Fibroblast of skin of back (primary cell): ENCODE data around the gene HPS3. TPM values are rescaled to one million over a fixed set of nuclear protein-coding genes. Genes with fewer than 3 reads are reported as not detected.
"Not testable (repeated sequence)": the region's sequence is repeated elsewhere in the genome, so short reads cannot be mapped to it uniquely, and the experiment has no call there.

Experiments
- DNase-seq: peaks from one replicate; pipeline ENCODE4 v3.0.0-alpha.2; 2013
- polyA plus RNA-seq, 2 experiments: library from polyadenylated mRNA; unstranded; fragments of 120-200 nt; gene quantifications; one replicate each; pipeline ENCODE4 v1.2.1, GENCODE V29; 2013; ENCODE audit not compliant: insufficient read length in 2 of 2

The HPS3 gene, protein sequence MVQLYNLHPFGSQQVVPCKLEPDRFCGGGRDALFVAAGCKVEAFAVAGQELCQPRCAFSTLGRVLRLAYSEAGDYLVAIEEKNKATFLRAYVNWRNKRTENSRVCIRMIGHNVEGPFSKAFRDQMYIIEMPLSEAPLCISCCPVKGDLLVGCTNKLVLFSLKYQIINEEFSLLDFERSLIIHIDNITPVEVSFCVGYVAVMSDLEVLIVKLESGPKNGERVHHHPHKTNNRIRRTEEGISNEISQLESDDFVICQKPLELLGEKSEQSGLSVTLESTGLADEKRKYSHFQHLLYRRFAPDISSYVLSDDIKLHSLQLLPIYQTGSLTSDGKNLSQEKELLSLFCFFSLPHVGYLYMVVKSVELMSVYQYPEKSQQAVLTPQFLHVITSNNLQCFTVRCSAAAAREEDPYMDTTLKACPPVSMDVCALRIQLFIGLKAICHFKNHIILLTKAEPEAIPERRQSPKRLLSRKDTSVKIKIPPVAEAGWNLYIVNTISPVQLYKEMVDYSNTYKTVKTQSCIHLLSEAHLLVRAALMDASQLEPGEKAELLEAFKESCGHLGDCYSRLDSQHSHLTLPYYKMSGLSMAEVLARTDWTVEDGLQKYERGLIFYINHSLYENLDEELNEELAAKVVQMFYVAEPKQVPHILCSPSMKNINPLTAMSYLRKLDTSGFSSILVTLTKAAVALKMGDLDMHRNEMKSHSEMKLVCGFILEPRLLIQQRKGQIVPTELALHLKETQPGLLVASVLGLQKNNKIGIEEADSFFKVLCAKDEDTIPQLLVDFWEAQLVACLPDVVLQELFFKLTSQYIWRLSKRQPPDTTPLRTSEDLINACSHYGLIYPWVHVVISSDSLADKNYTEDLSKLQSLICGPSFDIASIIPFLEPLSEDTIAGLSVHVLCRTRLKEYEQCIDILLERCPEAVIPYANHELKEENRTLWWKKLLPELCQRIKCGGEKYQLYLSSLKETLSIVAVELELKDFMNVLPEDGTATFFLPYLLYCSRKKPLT
- polyA plus RNA-seq (2013, experiment 1 of 2; ENCODE audit: insufficient read length): 19.5 TPM
- 15.2 TPM for polyA plus RNA-seq (2013, experiment 2 of 2; ENCODE audit: insufficient read length)

DNA sequence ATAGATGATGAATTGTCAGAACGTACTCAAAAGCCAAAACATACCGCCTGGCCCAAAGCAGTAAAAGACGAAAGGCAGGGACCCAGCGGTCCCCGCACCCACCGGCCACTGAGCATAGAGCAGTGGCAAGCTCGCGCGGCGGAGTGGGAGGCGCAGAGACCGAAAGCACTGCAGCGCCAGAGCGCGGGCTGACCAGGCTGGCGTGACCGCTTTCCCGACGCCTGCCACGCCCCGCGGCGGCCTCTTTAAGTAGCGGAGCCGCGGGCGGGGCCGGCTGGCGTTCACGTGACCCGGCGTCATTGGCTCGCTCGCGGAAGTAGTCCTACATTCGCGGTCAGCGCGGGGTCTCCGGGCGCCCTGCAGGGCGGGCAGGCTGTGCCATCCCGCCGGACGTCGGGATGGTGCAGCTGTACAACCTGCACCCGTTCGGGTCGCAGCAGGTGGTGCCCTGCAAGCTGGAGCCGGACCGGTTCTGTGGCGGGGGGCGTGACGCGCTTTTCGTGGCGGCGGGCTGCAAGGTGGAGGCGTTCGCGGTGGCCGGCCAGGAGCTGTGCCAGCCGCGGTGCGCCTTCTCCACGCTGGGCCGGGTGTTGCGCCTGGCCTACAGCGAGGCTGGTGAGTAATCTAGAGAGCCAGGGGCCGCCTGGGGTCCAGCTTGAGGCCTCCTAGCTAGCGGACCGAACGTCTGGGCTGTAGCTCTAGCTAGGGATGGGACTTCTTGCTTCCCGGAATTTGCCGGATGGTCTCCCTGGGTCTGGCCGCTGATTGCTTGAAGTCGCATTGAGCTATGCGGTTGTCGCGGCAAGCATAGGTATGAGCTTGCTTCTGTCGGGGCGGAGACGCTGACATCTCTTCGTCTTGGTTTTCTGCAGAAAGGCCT is at the start of gene HPS3:
HPS3 (plus strand) TSS at position 313 of the 880 bp plus-strand sequence; CDS start at position 399, 86 bp downstream.
- peak; percentile 87 for DNase-seq

DNA sequence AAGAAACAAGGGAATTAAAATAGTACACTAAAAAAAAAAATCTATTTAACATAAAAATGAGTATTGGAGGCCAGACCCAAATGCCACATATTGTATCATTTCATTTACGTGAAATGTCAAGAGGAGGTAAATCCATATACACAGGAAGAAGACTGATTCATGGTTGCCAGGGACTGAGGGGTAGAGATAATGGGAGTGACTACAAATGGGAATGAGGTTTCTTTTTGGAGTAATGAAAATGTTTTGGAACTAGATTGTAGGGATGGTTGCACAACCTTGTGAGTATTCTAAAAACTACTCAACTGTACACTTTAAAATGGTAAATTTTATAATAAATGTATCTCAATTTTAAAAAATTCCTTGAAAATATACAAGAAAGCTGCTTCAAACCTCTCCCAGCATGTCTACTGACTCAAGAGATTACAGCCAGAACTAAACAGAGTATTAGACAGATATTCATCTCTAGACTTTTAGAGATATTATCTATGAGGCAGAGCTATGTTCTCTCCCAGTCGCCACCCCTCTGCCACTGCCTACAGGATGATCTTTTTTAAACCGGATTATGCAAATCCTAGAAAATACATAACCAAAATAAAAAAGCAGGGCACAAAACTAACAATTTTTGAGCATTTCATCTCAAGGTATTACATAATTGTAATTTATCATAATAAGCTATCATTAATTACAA is 49.3 kb upstream of the HPS3 start:
- DNase-seq: peak; percentile 11

DNA sequence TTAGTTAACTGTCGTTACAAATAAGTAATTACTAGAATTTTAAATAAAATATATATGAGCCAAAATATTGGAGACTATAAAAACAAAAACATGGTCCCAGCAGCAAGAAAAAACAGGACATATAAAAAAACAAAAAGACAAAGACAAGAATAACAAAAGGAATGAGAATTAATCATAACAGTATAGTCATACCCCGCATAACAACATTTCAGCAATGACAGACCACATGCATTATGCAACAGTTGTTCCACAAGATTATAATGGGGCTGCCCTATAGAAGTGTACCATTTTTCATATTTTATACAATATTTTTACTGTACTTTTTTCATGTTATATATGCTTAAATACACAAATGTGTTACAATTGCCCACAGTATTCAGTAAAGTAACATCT is 48.7 kb upstream of the HPS3 start:
- DNase-seq: peak; percentile 77

DNA sequence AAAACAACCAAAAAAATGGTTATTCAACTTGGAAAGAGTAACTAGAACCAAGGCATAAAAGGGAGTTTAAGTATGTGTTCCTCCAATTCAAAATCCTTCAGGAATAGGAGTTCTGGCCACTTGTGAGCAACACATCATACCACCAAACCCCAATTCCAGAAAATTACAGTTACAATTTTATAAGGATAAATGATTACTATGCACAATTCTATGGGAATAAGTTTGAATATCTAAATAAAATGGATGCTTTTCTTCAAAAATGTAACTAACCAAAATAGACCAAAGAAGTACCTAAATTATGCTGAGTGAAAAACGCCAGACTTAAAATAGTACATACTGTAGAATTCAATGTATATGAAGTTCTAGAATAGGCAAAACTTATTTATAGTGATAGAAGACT is 47.7 kb upstream of the HPS3 start:
- no peak for DNase-seq

DNA sequence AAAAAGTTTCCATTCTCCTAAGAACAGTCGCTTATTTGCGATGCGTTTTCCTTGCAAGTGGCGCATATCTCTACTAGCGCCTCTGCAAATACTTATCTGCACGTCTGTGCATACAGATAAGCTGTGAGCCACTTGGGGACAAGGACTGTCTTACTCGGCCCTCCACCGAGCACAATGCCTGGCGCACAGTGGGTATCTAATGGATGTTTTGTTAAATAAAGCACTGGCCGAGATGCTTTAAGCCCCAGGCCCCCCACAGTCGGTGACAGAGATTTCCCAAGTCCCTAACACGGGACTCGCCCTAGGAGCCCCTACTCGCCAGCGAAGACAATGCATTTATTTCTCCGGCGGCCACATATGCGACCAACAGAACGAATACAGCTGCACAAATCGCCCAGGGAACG is 43.6 kb upstream of the HPS3 start:
- DNase-seq: peak; percentile 40

DNA sequence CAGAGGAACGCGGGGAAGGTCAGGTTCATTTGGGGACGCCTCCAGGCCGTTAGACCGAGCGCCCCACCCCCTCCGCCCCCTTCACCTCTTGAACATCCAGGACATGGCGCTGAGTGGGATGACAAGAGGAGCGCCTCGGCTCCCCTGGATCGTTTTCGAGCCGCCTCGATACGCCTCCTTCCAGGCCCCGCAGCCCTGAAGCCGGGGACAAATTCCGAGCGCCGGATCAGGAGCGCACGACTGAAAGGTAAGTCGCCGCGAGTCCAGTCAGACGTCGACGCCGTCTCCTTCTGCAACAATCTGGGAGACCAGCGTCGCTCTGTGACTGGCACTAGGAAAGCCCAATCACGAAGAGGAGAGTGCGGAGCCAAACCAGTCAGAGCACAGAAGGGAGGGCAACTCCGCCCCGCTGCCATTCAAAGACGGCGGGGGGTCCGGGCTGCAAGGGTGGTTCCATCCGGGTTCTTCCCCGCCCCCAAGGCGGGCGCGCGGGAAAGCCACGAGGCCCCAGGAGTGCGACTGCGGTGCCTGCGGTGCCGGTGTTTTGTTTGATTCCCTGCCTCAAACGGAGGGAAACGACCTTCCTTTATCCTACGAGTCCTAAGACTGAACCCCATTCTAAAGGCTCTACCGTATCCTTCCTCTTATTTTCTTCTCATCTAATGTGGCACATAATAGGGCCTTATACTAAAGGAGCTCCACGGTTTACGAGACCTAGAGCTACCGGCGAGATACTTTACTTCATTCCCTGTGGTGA is 43.0 kb upstream of the HPS3 start, which contains the start of gene HLTF:
HLTF (minus strand) TSS at position 302 of the 757 bp plus-strand sequence; CDS start at position 105, 197 bp downstream.
- peak; percentile 99 for DNase-seq

DNA sequence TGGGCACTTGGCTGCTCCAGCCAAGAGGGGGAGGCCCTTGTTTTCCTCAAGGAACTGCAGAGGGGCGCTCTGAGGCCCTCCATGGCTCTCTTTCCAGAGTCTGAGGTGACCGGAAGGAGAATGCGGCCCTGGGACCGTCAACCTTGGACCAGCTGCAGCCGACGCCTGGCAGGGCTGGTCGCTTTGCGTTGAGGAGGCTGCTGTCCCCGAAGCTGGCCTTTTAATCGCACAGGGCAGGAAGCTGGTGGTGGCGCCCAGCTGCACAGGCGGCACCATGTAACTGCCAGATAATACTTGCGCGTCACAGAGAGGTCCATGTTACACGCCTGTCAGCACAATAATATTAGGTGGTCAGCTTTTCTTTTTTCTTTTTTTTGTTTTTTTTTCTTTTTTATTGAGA is 42.2 kb upstream of the HPS3 start:
- no peak for DNase-seq

DNA sequence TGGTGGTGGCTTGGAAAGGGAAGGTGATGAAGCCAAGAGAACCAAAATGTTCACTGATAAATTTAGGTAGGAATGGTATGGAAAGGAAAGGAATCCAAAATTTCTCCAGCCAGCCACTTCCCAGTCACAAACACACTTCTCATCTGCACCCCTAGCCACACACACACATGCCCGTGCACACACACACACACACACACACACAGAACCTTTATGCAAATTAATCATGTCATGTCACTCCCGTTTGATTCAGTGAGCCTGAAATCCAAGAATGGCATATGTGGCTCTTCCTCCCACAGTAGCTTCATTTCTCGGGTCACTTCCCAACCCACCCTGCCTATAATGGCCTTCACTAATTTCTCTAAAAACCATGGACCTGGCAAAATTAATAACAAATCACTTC is 40.0 kb upstream of the HPS3 start:
- DNase-seq: no peak

DNA sequence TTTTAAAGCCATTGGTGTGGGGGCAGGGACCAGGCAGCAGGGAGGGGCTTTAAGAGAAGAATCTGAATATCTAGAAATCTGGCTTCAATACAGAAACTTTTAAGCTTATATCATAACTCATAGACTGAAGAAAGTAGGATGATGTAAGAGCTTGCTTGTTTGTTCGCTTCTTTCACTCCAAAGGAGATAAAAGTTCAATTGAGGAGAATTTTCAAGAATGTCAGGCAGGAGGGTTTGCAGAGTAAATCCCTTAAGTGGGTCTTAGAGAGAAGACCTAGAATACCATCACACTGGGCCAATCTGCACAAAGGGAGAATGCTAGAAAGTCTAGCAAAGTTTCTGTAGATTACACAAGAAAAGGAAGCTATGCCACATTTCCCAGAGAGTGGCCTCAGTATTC is 39.0 kb upstream of the HPS3 start:
- DNase-seq: no peak

DNA sequence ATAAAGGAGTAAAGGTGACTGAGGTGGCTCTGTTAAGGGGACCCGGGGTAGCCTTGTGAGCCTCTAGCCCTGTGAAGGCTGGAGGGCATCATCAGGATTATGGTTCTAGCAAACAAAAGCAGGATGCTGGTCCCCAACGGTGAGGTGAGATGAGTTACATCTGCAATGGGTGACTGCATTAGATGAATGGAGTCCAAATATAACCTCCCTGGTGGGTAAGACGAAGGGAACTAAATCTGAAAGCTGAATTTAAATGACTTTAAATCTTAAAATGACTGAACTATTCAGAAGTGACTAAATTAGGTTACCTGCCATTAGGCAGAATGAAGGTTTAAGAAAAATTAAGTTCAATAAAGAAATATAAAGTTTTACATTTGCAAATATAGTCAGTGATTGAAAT is 38.5 kb upstream of the HPS3 start:
- DNase-seq: no peak

DNA sequence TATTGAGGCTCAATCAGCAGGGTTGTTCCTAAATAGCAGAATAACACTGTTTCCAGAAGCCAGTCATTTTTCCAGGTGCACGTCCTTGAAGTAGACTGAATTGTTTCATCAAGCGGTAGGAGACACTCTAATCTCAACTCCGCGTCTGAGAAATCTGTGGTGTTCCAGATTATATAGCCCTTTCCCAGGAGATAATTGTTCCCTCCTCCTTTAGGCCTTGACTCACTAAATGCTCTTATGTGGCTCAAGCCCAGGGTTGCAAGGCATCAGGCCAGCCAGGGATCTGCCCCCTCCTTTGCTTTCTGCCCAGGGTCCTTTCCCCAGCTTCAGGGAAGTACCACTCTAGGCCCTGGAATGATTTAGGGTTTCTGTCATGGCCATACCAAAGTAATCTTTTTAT is 37.5 kb upstream of the HPS3 start:
- no peak for DNase-seq

DNA sequence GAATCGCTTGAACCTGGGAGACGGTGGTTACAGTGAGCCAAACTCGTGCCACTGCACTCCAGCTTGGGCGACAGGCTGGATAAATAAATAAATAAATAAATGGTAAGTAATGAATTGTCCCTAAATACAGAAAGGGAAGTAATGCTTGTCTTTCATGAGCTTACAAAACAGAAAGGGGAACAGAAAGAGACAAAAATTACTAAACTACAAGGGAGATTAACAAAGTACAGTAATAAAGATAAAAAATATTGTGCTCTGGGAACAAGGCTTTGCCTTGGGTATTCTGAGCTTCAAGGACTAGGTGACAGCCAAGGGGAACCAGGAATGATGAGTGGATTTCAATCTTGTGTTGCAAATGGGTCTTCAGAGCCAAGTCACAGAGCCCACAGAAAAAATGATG is 34.0 kb upstream of the HPS3 start:
- no peak for DNase-seq

DNA sequence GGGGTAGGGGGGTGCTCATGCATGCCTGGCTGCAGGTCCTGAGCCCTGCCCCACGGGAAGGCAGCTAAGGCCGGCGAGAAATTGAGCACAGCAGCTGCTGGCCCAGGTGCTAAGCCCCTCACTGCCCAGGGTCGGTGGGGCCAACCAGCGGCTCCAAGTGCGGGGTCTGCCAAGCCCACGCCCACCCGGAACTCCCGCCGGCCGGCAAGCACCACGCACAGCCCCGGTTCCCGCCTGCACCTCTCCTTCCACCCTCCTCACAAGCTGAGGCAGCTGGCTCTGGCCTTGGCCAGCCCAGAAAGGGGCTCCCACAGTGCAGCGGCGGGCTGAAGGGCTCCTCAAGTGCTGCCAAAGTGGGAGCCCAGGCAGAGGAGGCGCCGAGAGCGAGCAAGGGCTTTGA is 31.5 kb upstream of the HPS3 start:
- not testable (repeated sequence) for DNase-seq

DNA sequence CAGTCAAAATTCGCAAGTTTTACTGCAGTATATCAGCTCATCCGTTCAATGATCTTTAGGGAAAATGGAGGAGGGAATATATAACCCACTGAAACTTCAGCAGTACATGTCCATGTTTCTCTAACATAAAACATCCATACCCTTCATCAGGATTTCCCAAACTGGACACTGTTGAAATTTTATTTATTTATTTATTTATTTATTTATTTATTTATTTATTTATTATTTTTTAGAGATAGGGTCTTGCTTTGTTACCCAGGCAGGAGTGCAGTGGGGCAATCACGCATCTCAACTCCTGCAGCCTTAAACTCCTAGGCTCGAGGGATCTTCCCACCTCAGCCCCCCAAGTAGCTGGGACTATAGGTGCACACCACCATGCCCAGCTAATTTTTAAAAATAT is 28.3 kb upstream of the HPS3 start:
- DNase-seq: no peak

DNA sequence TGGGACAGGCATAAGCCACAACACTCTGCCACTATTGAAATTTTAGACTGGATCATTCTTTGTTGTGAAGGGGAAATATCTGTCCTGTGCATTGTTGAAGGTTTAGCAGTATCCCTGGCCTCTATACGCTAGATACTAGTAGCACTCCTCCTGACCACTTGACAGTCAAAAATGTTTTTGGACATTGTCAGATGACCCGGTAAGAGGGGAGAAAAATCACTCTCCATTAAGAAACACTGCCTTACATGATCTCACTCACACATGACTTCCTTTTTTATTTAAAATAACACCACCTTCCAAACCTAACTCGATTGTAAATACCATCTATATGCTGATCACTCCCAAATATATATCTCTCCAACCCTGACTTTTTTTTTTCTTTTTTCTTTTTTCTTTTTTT is 27.8 kb upstream of the HPS3 start:
- no peak for DNase-seq

DNA sequence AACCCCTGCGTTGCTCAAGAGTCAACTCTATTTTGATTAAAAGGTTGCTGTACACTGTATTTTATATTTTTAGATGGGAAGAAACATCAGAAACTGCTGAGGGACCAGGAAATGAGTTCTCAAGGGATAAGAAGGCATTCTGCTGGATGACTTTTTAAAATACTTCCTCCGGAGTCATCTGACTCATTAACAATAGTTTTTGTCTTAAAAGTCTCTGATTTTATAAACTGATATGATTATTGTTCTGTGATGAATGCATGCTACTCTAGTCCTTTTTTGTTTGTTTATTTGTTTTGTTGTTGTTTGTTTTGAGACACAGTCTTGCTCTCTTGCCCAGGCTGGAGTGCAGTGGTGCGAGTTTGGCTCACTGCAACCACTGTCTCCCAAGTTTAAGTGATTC is 25.0 kb upstream of the HPS3 start:
- DNase-seq: no peak

DNA sequence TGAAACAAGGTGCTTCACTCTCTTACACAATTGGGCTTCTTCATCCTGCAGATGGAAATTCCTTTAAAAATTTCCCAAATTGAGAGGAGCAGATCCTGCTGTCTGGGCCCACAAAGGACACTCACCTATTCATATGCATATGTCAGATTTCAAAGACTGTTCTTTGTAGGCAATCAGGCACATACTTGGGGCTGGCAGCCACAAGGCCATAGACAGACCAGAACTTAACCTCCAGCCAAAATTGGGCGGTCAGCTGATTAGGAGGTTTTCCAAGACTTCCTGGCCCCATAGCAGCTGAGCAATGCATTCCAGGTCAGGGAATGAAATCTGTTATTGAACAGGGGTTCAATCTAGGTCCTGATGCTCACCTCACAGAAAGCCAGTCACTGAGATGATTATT is 15.0 kb upstream of the HPS3 start:
- no peak for DNase-seq

DNA sequence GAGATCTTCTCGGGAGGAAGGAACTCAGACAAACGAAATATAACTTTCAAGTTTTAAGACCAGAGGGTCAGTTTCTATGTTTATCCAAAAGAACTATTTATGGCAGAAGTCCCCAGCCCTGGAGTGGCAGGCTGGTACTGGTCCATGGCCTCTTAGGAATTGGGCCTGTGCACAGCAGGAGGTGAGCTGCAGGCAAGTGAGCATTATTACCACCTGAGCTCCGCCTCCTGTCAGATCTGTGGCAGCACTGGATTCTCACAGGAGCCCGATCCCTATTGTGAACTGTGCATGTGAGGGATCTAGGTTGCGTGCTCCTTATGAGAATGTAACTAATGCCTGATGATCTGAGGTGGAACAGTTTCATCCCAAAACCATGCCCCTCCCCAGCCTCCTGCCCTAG is 14.3 kb upstream of the HPS3 start:
- DNase-seq: no peak

DNA sequence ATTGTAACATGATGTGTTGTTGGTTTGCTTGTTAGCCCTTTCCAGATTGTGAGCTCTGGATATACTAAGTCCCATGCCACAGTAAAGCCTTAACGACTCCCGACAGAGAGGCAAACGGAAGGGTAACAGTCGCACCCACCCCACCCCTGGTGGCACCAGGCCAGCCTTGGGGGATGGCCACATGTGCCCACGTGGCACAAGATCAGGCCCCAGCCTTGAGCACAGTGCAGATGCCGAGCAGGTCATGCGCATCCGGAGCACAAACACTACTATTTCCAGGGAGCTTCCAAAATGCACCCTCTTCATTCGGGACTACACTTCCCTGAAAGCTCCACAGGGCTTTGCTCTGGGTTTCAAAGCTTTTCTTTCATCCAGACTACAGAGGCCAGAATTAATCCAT is 10.7 kb upstream of the HPS3 start:
- no peak for DNase-seq

DNA sequence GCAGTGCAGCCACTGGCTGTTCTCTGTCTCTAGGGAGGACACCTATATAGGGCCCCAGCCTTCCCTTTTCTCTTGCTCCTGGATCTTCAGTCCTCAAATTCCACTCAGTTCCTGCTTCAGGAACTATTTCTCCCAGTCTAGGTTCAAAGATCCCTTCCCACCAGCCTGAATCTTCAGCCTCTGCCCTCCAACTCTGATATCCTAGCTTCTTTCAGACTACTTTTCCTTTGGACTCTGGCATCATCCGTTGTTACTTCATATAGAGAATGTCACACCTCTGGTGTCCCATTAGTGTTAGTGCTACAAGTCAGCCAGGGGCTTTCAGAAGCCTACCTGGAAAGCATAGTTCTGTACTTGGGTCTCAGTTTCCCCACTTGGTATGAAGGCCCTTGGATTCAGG is 10.0 kb upstream of the HPS3 start:
- no peak for DNase-seq
